NB4 (cell line): ENCODE measurements around the gene MRPS22.

ENCODE experiments used
- CTCF ChIP-seq: IDR thresholded peaks from one replicate; pipeline ENCODE4 v1.5.1; 2012; ENCODE audit warnings: low read depth, low read length
- POLR2A ChIP-seq: IDR thresholded peaks from 2 replicates; pipeline ENCODE4 v1.6.1; 2011; ENCODE audit warnings: mild to moderate bottlenecking; ENCODE audit not compliant: insufficient read length; ENCODE audit errors: extremely low read depth
- TF ChIP-seq, protein P1 (sequence below): IDR thresholded peaks from 2 replicates; pipeline ENCODE4 v1.6.1; 2011; ENCODE audit warnings: low read depth, low read length

GRCh38 chr3:139346771-139347170 lies 3.0 kb downstream of the MRPS22 start:
- no peak for TF ChIP-seq POLR2A
- no peak for TF ChIP-seq CTCF
- TF ChIP-seq, protein P1, sequence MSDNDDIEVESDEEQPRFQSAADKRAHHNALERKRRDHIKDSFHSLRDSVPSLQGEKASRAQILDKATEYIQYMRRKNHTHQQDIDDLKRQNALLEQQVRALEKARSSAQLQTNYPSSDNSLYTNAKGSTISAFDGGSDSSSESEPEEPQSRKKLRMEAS: no peak
